GM18520 (cell line): Measurements from ENCODE around the gene FRS3.

Experiments used
- ATAC-seq: cut with Tn5 transposase; IDR thresholded peaks from one replicate; pipeline ENCODE4 v1.9.1; 2021; ENCODE audit not compliant: unreplicated experiment

Gene FRS3

DNA sequence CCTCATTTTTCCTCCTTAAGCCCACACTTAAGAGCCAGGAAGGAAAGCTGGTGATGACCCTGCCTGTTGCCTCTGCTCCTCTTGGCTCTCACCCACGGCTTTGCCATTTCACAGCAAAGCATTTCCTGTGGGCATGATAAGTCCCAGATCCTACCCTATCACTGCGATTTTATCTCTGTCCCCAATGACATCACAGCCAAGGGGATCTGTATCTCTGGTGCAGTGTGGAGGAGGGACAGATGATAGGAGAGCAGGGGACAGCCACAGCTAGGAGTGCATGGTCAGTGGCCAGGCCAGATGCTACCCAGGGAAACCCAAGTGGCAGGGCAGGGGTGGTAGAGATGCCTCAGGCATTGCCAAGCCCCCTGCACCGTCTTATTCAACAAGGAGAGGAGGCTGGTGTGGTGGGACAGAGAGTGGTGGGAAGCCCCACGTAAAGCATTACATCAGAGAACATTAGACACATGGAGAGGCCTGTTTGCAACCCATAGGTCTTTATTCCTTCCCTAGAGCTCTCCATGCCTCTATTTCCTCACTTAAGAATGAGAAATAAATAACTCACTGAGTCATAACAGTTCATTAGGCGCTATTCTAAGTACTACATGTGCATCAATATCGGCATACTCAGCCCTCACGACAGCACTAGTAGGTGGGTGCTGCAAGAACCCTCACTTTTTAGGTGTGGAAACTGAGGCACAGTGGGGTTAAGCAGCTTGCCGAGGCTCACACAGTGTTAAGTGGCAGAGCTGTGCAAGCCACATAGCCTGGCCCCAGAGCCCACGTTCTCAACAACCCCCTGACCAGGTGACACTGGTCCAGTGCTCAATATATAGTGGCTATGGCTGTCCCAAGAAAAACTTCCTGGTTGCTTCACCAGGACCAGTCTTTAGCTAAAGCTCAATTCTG is 48.9 kb downstream of the FRS3 start:
- no peak for ATAC-seq

GRCh38 chr6:41729624-41730023 is 50.1 kb downstream of the FRS3 start:
- ATAC-seq = no peak

- no peak for ATAC-seq
Measured at GRCh38 chr6:41728954-41729353, 50.7 kb downstream of the FRS3 start.

DNA sequence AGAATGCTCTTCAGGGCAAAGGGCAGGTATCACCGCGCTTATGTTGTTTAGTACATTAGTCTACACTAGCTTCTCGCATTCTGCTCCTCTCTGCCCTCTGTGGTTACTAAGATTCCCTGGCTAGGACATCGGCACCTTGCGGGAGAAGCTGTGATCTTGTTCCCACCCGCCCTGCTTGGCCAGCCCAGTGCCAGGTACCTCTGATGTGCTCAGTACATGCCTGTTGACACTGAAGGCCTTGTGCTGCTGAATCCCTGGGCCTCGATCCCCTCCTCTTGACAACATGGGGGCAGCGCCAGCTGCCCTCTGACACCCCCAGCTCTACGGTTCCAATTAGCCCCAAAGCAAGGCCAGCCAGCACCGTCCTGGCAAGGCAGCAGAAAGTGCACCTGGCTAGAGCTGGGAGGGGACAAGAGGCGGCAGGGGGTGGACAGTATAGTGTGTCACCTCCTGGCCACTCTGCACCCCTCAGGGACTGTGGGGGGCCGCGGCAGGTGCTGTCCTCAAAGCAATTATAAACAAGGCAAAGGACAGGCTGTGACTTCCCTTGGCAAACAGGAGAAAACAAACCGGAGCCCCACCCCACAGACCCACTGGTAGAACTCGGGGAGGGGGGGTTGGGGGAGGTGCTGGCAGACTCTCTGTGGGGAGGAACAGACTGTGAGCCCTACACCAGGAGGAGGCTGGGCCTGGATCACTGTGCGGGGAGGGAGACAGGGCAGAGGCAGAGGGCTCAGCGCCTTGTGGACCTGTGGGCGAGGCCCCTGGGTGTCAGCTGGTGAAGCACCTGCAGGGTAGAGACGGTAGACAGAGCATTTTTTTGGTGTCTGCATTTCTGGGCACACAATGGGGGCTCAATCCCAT is 51.4 kb downstream of the FRS3 start:
- ATAC-seq = no peak

- ATAC-seq = no peak
Measured at GRCh38 chr6:41727705-41728072, 52.0 kb downstream of the FRS3 start.

GRCh38 chr6:41726876-41727275 is 52.8 kb downstream of the FRS3 start:
- ATAC-seq = no peak

DNA sequence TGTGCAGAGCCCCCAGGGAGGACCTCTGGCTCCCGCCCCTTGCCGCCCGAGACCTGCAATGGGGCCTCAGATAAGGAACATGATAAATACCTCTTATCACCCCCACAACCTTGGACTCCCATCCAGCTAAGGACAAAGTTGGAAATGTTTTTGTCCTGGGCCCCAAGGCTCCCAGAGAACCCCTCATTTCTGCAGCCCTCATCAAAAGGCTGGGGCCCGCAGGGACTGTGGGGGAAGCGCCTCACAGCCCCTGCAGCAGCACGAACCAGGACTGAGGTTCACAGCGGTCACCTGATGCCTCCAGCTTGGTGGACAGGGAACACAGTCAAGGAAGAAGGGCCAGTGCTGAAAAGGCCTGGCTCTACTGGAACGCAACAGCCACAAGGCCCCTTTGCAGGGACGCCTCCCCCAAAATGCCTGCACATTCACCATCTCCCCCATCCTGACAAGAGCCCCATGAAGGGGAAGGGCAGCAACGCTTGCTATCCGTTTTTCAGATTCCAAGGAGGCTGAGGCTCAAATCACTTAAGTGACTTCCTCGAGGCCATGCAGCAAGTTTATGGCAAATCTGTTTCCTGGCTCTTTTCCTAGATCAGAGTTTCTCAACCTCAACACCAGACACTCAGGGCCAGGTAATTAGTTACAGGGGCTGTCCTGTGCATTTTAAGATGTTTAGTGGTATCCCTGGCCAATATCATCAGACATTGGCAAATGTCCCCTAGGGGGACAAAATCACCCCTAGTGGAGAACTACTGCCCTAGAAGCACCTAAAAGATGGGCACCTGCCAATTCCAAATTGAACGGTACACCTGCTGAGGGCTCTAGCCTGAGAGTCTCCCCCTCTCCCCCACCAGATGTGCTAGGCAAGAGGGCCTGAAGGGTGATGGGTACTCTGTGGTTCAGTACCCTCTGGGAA is 54.9 kb downstream of the FRS3 start:
- ATAC-seq = no peak

DNA sequence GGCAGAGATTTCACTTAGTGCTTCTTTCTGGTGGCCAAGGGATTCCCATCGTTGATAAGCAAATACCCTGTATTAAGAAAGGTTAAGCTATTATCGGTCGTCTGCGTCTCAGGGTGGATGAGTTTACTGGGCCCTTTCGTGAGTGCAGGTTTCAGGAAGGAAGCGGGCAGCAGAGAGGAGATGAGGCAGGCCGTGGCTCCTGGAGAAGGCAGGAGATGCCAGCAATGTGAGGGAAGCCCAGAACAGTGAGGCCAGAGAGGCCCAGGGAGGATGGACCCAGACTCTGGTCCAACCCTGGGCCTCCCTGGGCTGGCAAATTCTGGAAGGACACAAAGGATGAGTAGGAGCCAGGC is 55.5 kb downstream of the FRS3 start:
- ATAC-seq = no peak

- ATAC-seq = peak; percentile 39
Measured at GRCh38 chr6:41723530-41724227, 56.0 kb downstream of the FRS3 start.

GRCh38 chr6:41722969-41723529 is 56.7 kb downstream of the FRS3 start:
- no peak for ATAC-seq

GRCh38 chr6:41721414-41721813 is 58.3 kb downstream of the FRS3 start:
- no peak for ATAC-seq

DNA sequence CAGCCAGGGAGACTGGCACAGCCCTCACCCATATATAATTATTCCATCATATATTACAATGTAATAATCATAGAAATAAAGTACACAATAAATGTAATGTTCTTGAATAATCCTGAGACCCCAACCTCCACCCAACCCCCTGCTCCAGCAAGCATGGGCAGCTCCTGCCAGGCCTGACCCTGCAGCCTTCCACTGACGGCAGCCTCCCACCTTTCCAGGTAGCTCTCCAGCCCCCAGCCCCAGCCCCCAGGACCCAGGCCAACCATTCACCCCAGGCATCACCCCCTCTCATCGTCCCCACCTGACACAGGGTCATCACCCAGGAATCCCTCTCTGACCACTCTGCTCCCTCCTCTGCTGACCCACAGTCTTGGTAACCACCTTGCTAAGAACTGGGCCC is 58.9 kb downstream of the FRS3 start:
- ATAC-seq = no peak

GRCh38 chr6:41720262-41720620 is 59.5 kb downstream of the FRS3 start:
- ATAC-seq = peak; percentile 24
